ENCODE results near the gene HNRNPM.

Gene HNRNPM

DNA sequence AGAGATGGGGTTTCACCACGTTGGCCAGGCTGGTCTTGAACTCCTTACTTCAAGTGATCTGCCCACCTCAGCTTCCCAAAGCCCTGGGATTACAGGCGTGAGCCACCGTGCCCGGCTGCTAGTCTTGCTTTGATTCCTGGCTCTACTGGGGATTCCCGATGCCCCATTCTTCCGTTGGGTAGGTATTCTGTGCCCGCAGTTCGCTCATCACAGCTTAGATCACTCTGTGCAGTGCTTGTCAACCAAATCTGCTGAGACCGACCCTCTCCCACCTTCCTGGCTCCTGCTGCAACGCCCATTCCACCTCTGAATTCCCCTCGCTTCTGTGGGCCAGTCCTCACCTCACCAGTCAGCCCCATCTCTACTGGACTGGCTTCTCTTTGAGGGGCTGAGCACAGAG is 73.8 kb downstream of the HNRNPM start:
- no peak for DNase-seq (ENCODE audit: low read depth)
- TF ChIP-seq, protein P1, sequence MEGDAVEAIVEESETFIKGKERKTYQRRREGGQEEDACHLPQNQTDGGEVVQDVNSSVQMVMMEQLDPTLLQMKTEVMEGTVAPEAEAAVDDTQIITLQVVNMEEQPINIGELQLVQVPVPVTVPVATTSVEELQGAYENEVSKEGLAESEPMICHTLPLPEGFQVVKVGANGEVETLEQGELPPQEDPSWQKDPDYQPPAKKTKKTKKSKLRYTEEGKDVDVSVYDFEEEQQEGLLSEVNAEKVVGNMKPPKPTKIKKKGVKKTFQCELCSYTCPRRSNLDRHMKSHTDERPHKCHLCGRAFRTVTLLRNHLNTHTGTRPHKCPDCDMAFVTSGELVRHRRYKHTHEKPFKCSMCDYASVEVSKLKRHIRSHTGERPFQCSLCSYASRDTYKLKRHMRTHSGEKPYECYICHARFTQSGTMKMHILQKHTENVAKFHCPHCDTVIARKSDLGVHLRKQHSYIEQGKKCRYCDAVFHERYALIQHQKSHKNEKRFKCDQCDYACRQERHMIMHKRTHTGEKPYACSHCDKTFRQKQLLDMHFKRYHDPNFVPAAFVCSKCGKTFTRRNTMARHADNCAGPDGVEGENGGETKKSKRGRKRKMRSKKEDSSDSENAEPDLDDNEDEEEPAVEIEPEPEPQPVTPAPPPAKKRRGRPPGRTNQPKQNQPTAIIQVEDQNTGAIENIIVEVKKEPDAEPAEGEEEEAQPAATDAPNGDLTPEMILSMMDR (IDR thresholded peaks at IDR 0.05; ENCODE audit: low read depth, low read length, missing control alignments), result no peak
- in situ Hi-C loops (cut with HindIII; ENCODE audit: low sequenced_read_pairs), result no loop called here
- H3K4me3 ChIP-seq (ENCODE audit: low read depth, low read length), result no peak overlapping the region

DNA sequence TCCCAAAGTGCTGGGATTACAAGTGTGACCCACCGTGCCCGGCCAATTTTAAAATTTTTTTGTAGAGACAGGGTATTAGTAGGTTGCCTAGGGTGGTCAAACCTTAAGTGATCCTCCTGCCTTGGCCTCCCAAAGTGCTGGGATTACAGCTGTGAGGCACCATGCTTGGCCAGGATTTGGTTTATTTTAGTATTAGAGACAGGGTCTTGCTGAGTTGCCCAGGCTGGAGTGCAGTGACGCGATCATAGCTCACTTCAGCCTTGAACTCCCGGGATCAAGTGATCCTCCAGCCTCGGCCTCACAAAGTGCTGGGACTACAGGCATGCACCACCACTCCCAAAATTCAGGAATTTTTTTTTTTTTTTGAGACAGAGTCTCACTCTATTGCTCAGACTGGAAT is 74.6 kb downstream of the HNRNPM start:
- H3K4me3 ChIP-seq (ENCODE audit: low read depth, low read length), result no peak overlapping the region
- TF ChIP-seq, protein P1 (IDR thresholded peaks at IDR 0.05; ENCODE audit: low read depth, low read length, missing control alignments), result no peak
- in situ Hi-C loops (cut with HindIII; ENCODE audit: low sequenced_read_pairs), result no loop called here
- no peak for DNase-seq (ENCODE audit: low read depth)

DNA sequence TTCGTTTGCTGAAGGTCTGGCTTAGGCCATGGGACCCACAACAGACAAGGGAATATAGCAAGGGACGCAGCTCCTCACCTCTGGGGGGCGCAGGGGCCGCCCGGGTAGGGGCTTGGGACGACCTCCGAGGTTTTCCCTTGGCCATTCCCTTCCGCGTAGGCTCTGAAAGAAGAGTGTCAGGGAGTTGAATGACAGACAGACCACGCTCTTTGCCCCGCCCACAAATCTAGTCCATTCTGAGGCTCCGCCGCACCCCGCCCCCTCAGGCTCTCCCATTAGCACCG is 80.6 kb downstream of the HNRNPM start:
- TF ChIP-seq, protein P1 (IDR thresholded peaks at IDR 0.05; ENCODE audit: low read depth, low read length, missing control alignments), result peak; percentile 50
- H3K4me3 ChIP-seq (ENCODE audit: low read depth, low read length), result peak overlapping the region; percentile 36
- in situ Hi-C loops (cut with HindIII; ENCODE audit: low sequenced_read_pairs), result no loop called here
- DNase-seq (ENCODE audit: low read depth), result no peak

DNA sequence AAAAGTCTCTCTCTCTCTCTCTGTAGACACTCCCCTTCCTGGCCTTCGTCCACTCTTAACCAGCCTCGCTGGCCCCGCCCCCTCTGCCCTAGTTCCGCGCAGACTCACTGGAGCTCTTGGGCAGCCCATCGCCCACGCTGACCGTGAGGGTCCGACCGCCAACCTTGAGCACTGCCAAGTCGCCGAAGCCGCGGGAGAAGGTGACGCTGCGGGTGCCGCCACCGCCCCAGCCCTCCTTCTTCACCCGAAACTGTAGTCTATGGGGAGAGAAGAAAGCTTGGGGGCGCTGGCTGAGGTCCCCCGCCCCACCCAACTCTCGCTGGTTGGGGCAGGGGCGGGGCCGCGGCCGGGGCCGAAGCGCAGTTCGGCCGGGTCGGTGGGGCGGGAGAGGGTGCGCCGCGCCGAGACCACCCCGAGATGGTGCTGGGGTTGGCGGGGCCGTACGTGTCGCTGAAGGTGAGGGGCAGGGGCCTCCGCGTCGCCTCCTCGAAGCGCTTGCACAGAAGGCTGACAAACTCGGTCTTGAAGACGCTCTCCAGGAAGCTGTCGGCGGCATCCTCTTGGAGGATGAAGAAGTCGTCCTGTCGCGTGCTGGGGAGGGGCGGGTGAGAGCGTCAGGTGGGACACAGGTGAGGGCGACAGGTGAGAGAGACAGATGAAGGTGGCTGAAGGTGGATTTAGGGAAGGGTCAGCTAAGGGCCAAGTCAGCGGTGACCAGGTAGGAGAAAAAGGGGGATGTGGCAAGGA is 81.7 kb downstream of the HNRNPM start:
- H3K4me3 ChIP-seq (ENCODE audit: low read depth, low read length), result peak overlapping the region; percentile 80
- TF ChIP-seq, protein P1 (IDR thresholded peaks at IDR 0.05; ENCODE audit: low read depth, low read length, missing control alignments), result no peak
- in situ Hi-C loops (cut with HindIII; ENCODE audit: low sequenced_read_pairs), result no loop called here
- DNase-seq (ENCODE audit: low read depth), result peak; percentile 82

DNA sequence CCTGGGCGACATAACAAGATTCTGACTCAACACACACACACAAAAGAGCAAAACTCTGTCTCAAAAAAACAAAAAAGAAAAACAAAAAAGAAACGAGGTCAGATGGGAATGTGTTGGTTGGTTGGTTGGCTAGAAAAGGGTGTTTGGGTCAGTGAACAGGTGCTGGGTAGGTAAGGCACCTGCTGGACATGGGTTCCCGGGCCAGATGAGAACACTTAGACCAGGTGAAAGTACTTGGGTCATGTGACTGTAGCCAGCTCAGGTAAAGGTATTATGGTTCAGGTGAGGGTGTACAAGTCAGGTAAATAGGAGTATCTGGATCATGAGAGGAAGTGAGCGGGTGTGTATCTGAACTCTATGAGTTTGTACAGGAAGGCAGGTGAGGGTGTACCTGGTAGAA is 83.7 kb downstream of the HNRNPM start:
- no peak for DNase-seq (ENCODE audit: low read depth)
- H3K4me3 ChIP-seq (ENCODE audit: low read depth, low read length), result no peak overlapping the region
- TF ChIP-seq, protein P1 (IDR thresholded peaks at IDR 0.05; ENCODE audit: low read depth, low read length, missing control alignments), result no peak
- in situ Hi-C loops (cut with HindIII; ENCODE audit: low sequenced_read_pairs), result no loop called here

DNA sequence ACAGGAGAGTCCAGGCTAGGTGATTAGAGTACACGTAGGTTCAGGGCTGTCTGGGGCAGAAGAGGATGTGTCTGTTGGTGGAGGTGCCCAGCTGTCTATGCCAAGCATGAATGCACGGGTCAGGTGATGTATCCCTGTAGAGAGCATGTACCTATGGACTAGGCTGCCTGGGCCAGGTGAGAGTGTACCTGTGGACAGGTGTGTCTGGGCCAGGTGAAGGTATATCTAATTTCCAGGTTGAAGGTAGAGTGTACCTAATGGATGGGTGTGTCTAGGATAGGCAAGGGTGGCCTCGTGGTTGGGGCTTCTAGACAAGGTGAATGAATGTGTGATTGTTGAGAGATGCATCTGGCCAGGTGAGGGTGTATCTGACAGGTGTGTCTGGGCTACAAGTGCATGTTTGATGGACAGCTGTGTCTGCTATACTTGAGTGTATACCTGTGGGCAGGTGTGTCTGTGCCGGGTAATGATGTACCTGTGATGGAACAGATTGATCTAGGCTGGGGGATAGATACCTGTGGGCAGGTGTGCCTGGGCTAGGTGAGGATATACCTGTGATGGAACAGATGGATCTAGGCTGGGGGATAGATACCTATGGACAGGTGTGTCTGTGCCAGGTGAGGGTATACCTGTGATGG is 84.7 kb downstream of the HNRNPM start:
- in situ Hi-C loops (cut with HindIII; ENCODE audit: low sequenced_read_pairs), result no loop called here
- H3K4me3 ChIP-seq (ENCODE audit: low read depth, low read length), result no peak overlapping the region
- TF ChIP-seq, protein P1 (IDR thresholded peaks at IDR 0.05; ENCODE audit: low read depth, low read length, missing control alignments), result no peak
- DNase-seq (ENCODE audit: low read depth), result no peak
